ENCODE data around the gene GABRP.
"Not testable (repeated sequence)": the region's sequence is repeated elsewhere in the genome, so short reads cannot be mapped to it uniquely, and the experiment has no call there.

The GABRP gene

GRCh38 chr5:170783498-170784247, at the start of gene GABRP:
Gene GABRP (plus strand): TSS chr5:170783725. CDS start chr5:170788616, 4,891 bp downstream.
- DNase-seq (ENCODE audit: insufficient read length, low spot score) (no peak), FAIRE-seq (no peak)

- FAIRE-seq, result no peak
These were observed 46.6 kb upstream of the GABRP start for GRCh38 chr5:170736966-170737365.

GRCh38 chr5:170737591-170737990, 45.9 kb upstream of the GABRP start:
- FAIRE-seq (no peak), DNase-seq (ENCODE audit: insufficient read length, low spot score) (no peak)

More at GRCh38 chr5:170736966-170737365, 46.6 kb upstream of the GABRP start:
- DNase-seq (ENCODE audit: insufficient read length, low spot score), result no peak

- no peak for DNase-seq (ENCODE audit: insufficient read length, low spot score)
- FAIRE-seq, result no peak
These were observed 44.7 kb upstream of the GABRP start for GRCh38 chr5:170738840-170739239.

DNA sequence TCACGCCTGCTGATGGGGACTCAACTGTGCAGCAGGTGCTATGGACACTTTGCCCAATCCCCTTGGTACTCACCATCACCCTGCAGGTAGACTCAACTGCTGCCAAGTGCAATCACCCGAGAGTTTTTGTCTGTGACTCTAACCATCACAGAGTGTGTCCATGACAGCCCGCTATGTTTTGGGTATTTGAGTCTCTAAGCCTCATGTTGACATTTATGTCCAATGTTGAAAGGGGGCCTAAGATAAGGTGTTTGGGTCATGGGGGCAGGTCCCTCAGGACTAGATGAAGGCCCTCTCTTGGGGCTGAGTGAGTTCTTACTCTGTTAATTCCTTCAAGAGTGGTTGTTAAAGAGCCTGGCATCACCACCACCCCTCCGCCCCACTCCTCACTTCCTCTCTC, 44.1 kb upstream of the GABRP start:
- no peak for DNase-seq (ENCODE audit: insufficient read length, low spot score)
- no peak for FAIRE-seq

DNA sequence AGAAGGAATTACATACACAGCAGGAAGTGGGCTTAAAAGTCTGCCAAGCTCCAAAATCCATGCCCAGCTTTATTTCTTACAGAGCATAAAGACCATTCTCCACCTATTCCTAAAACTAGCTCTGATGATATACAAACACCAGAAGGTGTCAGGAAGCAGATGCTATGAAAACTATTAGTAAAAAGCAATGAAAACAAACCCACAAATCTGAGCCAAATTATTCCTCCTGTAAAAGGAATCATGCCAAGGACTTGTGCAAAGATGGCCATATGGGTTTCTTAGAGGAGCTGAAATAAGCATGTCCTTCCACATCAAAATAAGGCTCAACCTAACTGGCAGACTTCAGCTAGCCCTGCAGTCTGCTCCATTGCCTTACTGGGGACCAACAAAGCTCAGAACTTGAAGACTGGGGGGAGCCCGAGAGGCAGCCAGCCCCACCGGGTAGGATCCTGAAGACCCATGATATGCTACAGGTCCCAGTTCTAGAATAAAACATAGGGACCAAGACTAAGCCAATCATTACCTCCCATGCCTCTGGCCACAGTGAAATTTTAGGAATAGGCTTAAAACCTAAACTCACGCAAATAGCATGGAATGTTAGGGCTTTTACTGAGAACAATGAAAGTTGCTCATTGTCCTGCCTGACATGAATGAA, 42.8 kb upstream of the GABRP start:
- DNase-seq (ENCODE audit: insufficient read length, low spot score), result no peak
- no peak for FAIRE-seq

DNA sequence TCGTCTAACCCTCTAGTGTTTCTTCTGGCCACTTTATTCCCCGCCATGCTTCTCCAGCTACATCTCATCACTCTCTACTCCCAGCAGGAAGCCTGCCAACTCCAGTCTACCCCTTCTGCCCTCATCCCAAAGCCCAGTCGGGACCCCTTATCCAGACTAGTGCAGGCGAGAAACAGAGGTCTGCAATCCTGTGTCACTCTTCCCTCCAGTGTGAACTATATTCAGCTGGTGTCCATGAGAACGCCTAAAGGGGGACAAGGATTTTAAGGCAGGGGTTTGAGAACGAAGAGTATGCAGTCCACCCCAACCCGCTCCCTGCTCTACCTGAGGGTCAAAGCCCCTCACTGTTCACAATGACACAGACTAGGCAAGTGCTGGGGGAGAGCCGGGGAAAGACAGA, 41.7 kb upstream of the GABRP start:
- no peak for FAIRE-seq
- no peak for DNase-seq (ENCODE audit: insufficient read length, low spot score)

- FAIRE-seq (no peak), DNase-seq (ENCODE audit: insufficient read length, low spot score) (no peak)
These were observed 39.7 kb upstream of the GABRP start for GRCh38 chr5:170743876-170744212.

DNA sequence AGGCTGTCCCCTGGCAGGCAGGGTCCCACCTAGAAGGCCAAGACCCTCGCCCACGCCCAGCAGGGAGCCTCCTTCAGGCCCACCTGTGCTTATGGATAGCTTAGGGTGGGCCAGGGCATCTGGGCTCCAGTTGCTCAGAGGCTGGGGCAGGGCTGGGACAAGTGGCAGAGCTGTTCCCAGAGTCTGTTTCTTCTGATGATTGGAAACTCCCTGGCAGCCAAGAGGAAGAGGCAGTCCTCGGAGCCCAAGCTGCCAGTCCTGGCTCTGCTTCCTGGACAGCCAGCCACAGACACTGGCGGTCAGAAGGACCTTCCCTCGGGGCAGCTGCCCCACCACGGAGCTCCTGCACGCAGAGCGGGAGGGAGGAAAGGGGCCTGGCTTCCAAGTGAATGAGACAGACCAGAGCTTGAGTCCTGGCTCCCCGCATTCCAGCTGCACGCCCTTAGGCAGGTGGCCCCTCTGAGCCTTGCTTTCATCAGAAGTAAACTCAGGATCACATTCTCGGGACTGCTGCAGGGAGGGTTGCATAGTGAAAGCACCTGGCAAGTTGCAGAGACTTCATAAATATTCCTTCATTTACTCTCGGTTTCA, 37.9 kb upstream of the GABRP start:
- DNase-seq (ENCODE audit: insufficient read length, low spot score), result no peak
- FAIRE-seq, result no peak

- FAIRE-seq (no peak), DNase-seq (ENCODE audit: insufficient read length, low spot score) (no peak)
These were observed 37.2 kb upstream of the GABRP start for GRCh38 chr5:170746075-170746960.

DNA sequence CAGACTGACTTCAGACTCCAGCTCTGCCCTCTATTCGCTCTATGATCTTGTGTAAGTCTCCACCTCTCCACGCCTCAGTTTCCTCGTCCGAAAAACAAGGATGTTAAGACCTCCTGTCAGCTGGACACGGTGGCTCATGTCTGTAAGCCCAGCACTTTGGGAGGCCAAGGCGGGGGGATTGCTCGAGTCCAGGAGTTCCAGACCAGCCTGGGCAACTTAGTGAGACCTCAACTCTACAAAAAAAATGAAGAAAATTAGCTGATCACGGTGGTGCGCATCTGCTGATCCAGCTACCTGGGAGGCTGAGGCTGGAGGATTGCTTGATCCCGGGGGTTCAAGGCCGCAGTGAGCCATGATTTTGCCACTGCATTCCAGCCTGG, 36.6 kb upstream of the GABRP start:
- DNase-seq (ENCODE audit: insufficient read length, low spot score) (no peak), FAIRE-seq (no peak)

DNA sequence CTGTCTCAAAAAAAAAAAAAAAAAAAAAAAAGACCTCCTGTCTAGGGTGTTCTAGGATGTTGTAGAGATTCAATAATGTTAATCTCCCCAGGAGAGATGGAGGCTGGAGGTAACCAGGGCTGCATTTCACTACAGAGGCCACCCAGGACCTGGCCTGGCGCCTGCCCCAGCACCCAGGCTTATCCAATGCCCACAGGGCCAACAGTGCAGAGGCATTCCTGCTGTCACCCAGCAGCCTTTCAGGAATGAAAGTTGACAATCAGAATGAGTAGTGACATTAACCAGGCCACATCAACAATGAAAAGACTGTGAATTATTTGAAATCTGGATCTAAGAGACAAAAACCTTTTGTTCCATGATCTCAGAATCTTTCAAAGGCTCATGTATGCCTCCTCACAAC, 36.2 kb upstream of the GABRP start:
- no peak for FAIRE-seq
- DNase-seq (ENCODE audit: insufficient read length, low spot score), result no peak

GRCh38 chr5:170747851-170748250, 35.7 kb upstream of the GABRP start:
- FAIRE-seq, result no peak
- DNase-seq (ENCODE audit: insufficient read length, low spot score), result no peak

GRCh38 chr5:170748951-170749471, 34.5 kb upstream of the GABRP start:
- DNase-seq (ENCODE audit: insufficient read length, low spot score), result no peak
- FAIRE-seq, result no peak

DNA sequence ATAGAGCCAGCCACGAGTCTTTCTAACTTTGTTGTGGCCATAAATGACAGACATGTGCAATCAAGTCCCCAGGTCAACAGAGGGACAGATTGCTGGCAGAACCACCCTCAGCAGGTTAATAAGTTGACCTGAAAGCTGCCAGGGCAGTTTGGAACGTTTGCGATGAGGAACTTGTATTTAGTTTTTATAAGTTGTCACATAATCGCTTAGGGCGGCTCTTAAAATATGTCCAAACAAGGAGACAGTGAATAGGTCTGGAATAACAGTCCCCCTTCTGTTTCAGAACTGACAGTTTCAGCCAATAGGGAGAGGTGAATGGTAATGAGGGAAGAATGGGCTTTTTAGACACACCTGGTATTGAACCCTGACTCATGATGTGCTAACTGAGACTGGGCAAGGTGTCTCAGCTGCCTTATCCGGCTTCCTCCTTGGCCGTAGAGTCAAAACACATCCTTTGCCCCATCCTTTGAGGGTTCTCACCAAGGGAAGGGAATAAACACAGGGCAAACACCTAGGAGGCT, 33.6 kb upstream of the GABRP start:
- DNase-seq (ENCODE audit: insufficient read length, low spot score), result no peak
- FAIRE-seq, result no peak

- FAIRE-seq (no peak), DNase-seq (ENCODE audit: insufficient read length, low spot score) (no peak)
These were observed 32.7 kb upstream of the GABRP start for GRCh38 chr5:170750791-170751190.

GRCh38 chr5:170751631-170752030, 31.9 kb upstream of the GABRP start:
- FAIRE-seq (no peak), DNase-seq (ENCODE audit: insufficient read length, low spot score) (no peak)

DNA sequence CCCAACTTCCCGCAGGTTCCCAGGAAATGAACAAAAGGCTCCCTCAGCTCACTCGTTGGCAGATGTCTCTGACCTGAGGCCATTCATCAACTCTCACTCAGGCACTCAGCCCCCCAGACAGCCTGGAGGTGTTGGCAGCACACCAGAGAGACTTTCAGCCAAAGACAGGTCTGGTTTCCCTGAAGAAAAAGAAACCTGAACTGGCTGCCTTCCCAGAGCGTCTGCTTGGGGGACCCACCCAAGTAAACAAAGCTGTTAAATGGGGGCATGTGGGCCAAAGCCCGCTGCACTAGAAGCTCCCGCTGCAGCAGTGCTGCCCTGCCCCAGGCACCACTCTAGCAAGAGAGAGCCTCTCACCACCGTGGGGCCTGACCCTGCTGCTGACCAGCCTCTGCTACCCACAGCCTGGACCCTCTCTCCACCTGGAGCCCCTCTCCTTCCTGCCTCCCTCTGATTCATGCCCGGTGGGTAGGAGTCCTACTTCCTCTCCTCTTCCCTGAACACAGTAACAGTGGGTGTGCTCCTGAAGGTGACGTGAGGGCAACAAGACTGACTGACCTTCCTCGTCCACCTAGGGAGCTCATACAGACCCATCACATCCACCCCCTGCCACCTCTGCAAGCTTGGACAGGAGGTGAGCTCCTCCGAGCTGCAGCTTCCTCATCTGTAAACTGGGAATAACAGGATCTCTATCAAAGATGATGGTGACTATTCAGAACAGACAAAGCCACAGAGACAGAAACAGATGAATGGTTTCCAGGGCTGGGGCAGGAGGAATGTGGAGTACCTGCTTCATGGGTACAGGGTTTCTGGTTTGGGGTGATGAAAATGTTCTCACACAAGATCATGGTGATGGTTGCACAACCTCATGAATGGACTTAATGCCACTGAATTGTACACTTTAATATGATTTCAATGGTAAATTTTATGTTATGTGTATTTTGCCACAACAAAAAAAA, 31.0 kb upstream of the GABRP start:
- no peak for FAIRE-seq
- DNase-seq (ENCODE audit: insufficient read length, low spot score), result no peak

GRCh38 chr5:170753311-170753710, 30.2 kb upstream of the GABRP start:
- DNase-seq (ENCODE audit: insufficient read length, low spot score), result no peak
- FAIRE-seq, result no peak

- DNase-seq (ENCODE audit: insufficient read length, low spot score); FAIRE-seq: not testable (repeated sequence)
These were observed 29.0 kb upstream of the GABRP start for GRCh38 chr5:170754508-170754907.
